H9 (cell line): ENCODE measurements around the gene NDUFA11. TPM values are rescaled to one million over a fixed set of nuclear protein-coding genes. Genes with fewer than 3 reads are reported as not detected.
A peak's percentile ranks its signal among the peaks of the same experiment; 100 is the strongest.

ENCODE experiments used
- DNase-seq: peaks from one replicate; pipeline ENCODE4 v3.0.0-alpha.2; 2017
- H2AFZ ChIP-seq: one replicate; pipeline ENCODE4 v1.6.1; 2013; ENCODE audit warnings: mild to moderate bottlenecking, low read length, control low read depth, moderate library complexity
- H2AK5ac ChIP-seq: 2 replicates; pipeline ENCODE4 v1.6.1; 2013; ENCODE audit warnings: low read length, control low read depth, mixed read lengths; ENCODE audit not compliant: insufficient read length
- H2BK120ac ChIP-seq: one replicate; pipeline ENCODE4 v1.6.1; 2013; ENCODE audit warnings: low read depth, mild to moderate bottlenecking, low read length, control low read depth, inconsistent platforms; ENCODE audit not compliant: poor library complexity, severe bottlenecking
- H2BK12ac ChIP-seq: 2 replicates; pipeline ENCODE4 v1.6.1; 2013; ENCODE audit warnings: low read length, control low read depth, mixed read lengths, low read depth; ENCODE audit not compliant: insufficient read length
- H2BK15ac ChIP-seq: 2 replicates; pipeline ENCODE4 v1.6.1; 2013; ENCODE audit warnings: low read depth, low read length, control low read depth
- H2BK20ac ChIP-seq: one replicate; pipeline ENCODE4 v1.6.1; 2013; ENCODE audit warnings: low read depth, mild to moderate bottlenecking, low read length, control low read depth, inconsistent platforms; ENCODE audit not compliant: poor library complexity, severe bottlenecking
- H2BK5ac ChIP-seq: 2 replicates; pipeline ENCODE4 v1.6.1; 2013; ENCODE audit warnings: low read length, control low read depth, mixed read lengths; ENCODE audit not compliant: insufficient read length
- H3K14ac ChIP-seq: 2 replicates; pipeline ENCODE4 v1.6.1; 2013; ENCODE audit warnings: low read length, control low read depth; ENCODE audit not compliant: insufficient read depth
- H3K18ac ChIP-seq: 2 replicates; pipeline ENCODE4 v1.6.1; 2013; ENCODE audit warnings: low read depth, mild to moderate bottlenecking, mixed read lengths, low read length, control low read depth; ENCODE audit not compliant: insufficient read length
- H3K23ac ChIP-seq: 2 replicates; pipeline ENCODE4 v1.6.1; 2013; ENCODE audit warnings: low read length, control low read depth, mixed read lengths, low read depth; ENCODE audit not compliant: insufficient read length
- H3K23me2 ChIP-seq: 2 replicates; pipeline ENCODE4 v1.6.1; 2013; ENCODE audit warnings: low read depth, mild to moderate bottlenecking, mixed read lengths, low read length, control low read depth; ENCODE audit not compliant: insufficient read length, poor library complexity, severe bottlenecking
- H3K27ac ChIP-seq: 2 replicates; pipeline ENCODE4 v1.5.1; 2013; ENCODE audit warnings: low read length, control low read depth, mixed read lengths, low read depth; ENCODE audit not compliant: insufficient read length
- H3K27me3 ChIP-seq: 2 replicates; pipeline ENCODE4 v1.6.1; 2013; ENCODE audit warnings: low read length, control low read depth, inconsistent platforms; ENCODE audit not compliant: insufficient read depth
- H3K4ac ChIP-seq: 2 replicates; pipeline ENCODE4 v1.6.1; 2013; ENCODE audit warnings: low read depth, mild to moderate bottlenecking, control low read depth, inconsistent platforms, low read length, moderate library complexity
- H3K4me1 ChIP-seq: 2 replicates; pipeline ENCODE4 v1.6.1; 2013; ENCODE audit warnings: low read length, control low read depth, inconsistent platforms; ENCODE audit not compliant: insufficient read depth
- H3K4me2 ChIP-seq: 2 replicates; pipeline ENCODE4 v1.6.1; 2013; ENCODE audit warnings: low read length, control low read depth, mixed read lengths; ENCODE audit not compliant: insufficient read length, insufficient read depth
- H3K56ac ChIP-seq: 2 replicates; pipeline ENCODE4 v1.6.1; 2013; ENCODE audit warnings: low read depth, mild to moderate bottlenecking, mixed read lengths, low read length, control low read depth; ENCODE audit not compliant: insufficient read length
- H3K79me1 ChIP-seq: 2 replicates; pipeline ENCODE4 v1.6.1; 2013; ENCODE audit warnings: low read depth, mild to moderate bottlenecking, moderate library complexity, low read length, control low read depth, inconsistent platforms; ENCODE audit not compliant: insufficient read depth, poor library complexity, severe bottlenecking
- H3K79me2 ChIP-seq: 2 replicates; pipeline ENCODE4 v1.6.1; 2013; ENCODE audit warnings: low read length, control low read depth, inconsistent platforms; ENCODE audit not compliant: insufficient read depth
- H3K9ac ChIP-seq: 2 replicates; pipeline ENCODE4 v1.6.1; 2013; ENCODE audit warnings: low read length, control low read depth, mixed read lengths; ENCODE audit not compliant: insufficient read length; ENCODE audit errors: extremely low read depth
- H3K9me3 ChIP-seq: one replicate; pipeline ENCODE4 v1.6.1; 2013; ENCODE audit warnings: low read depth, low read length, inconsistent platforms; ENCODE audit not compliant: control insufficient read depth
- H3T11ph ChIP-seq: one replicate; pipeline ENCODE4 v1.6.1; 2013; ENCODE audit warnings: mild to moderate bottlenecking, low read length, control low read depth, inconsistent platforms
- H4K20me1 ChIP-seq: one replicate; pipeline ENCODE4 v1.6.1; 2013; ENCODE audit not compliant: control insufficient read depth, insufficient read length, insufficient read depth
- H4K5ac ChIP-seq: 2 replicates; pipeline ENCODE4 v1.6.1; 2013; ENCODE audit warnings: low read depth, mild to moderate bottlenecking, mixed read lengths, low read length, control low read depth; ENCODE audit not compliant: insufficient read length
- H4K8ac ChIP-seq: replicated peaks from 2 replicates; pipeline ENCODE4 v1.6.1; 2013; ENCODE audit warnings: low read length, control low read depth, mixed read lengths, low read depth; ENCODE audit not compliant: insufficient read length
- H4K91ac ChIP-seq: 2 replicates; pipeline ENCODE4 v1.6.1; 2013; ENCODE audit warnings: low read depth, mild to moderate bottlenecking, moderate library complexity, mixed read lengths, low read length, control low read depth; ENCODE audit not compliant: insufficient read length
- H3K27ac Mint-ChIP-seq, 3 experiments: 2 replicates in 2 of 3; 3 replicates in 1 of 3; pipeline ENCODE4 v1.8.0; 2020 to 2021; ENCODE audit warnings: mixed read lengths in 3 of 3, mild to moderate bottlenecking in 1 of 3, moderate library complexity in 1 of 3
- H3K27me3 Mint-ChIP-seq: 2 replicates; pipeline ENCODE4 v1.8.0; 2021; ENCODE audit warnings: low read depth, mild to moderate bottlenecking, moderate library complexity, mixed read lengths
- H3K36me3 Mint-ChIP-seq, 3 experiments: 2 replicates in 2 of 3; 3 replicates in 1 of 3; pipeline ENCODE4 v1.8.0; 2020 to 2021; ENCODE audit warnings: low read depth in 3 of 3, mixed read lengths in 3 of 3; ENCODE audit not compliant: insufficient read depth in 1 of 3
- H3K4me1 Mint-ChIP-seq, 2 experiments: 2 replicates each; pipeline ENCODE4 v1.8.0; 2020; ENCODE audit warnings: mixed read lengths in 2 of 2
- H3K4me3 Mint-ChIP-seq, 2 experiments: 2 replicates in 1 of 2; 3 replicates in 1 of 2; pipeline ENCODE4 v1.8.0; 2020 to 2021; ENCODE audit warnings: mild to moderate bottlenecking in 2 of 2, mixed read lengths in 2 of 2, moderate library complexity in 1 of 2
- H3K9me3 Mint-ChIP-seq, 2 experiments: 2 replicates in 1 of 2; 3 replicates in 1 of 2; pipeline ENCODE4 v1.8.0; 2020; ENCODE audit warnings: mild to moderate bottlenecking in 2 of 2, mixed read lengths in 2 of 2, moderate library complexity in 1 of 2
- CTCF ChIP-seq: fragments of 200-600 bp; sonication (generic); conservative IDR thresholded peaks from 3 replicates; pipeline ENCODE4 v1.8.0; 2021; ENCODE audit warnings: antibody characterized with exemption, mild to moderate bottlenecking
- WGBS: extraction: QIAGEN DNeasy Blood & Tissue Kit; methylation state at CpG from one replicate; pipeline ENCODE4 v1.1.7; 2013; ENCODE audit warnings: missing lambda C conversion rate, low lambda C conversion rate, mixed read lengths; ENCODE audit not compliant: insufficient read length; ENCODE audit errors: extremely low coverage; 5-methylcytosine and 5-hydroxymethylcytosine counted together
- total RNA-seq: library from RNA; stranded (reverse); gene quantifications from 2 replicates; pipeline ENCODE4 v1.2.1, GENCODE V29; 2021

NDUFA11 gene
- total RNA-seq, 1 experiment from 2014 or later, result 282 TPM

DNA sequence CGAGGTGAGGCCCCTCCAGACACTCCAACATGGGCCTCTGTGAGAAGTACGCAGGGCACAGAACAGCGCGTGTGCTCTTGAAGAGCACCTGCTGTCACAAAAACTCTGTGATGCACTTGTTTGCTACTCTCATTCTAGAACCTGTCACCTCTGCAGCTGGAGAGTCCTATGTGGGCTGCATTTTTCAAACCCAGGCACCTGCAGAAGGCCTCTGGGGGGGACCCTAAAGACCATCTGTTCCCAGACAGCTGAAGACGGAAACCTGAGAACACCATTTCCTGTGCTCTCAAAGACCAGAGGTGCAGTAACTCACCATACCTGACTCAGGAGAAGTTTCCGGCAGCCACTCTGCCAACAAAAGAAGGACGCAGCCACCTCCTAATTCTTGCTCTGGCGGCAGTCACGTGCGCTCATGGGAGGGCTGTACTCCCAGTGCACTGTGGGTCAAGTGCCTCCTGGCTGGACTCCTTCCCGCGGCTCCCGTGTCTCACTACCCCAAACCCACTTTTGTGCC lies 46.3 kb upstream of the NDUFA11 start:
- Mint-ChIP-seq H3K4me1 (peaks cover 73 to 79% of the 10 kb centered on the region in 2 experiments), H3K27me3 (peaks cover 1% of the 10 kb centered on the region), H3K27ac (peak overlapping the region in 2 of 3 experiments; percentile 88 to 89; a peak in 4 of 7 replicates), H3K9me3 (no peaks in the 10 kb centered on the region), H3K36me3 (peaks cover 8 to 20% (median 13%) of the 10 kb centered on the region in 3 experiments), H3K4me3 (no peak overlapping the region; a peak in 1 of 5 replicates)
- Histone ChIP-seq H2AK5ac (no peak overlapping the region), H3K14ac (no peak overlapping the region), H2BK15ac (no peak overlapping the region), H3K79me2 (peaks cover 3% of the 10 kb centered on the region; the same call in 1 of the 2 replicates), H3K23ac (no peak overlapping the region), H3K4me2 (no peak overlapping the region), H3K79me1 (peaks cover 10% of the 10 kb centered on the region), H3K9ac (no peak overlapping the region), H3K27ac (no peak overlapping the region), H3K4ac (no peak overlapping the region), H3K4me1 (peaks cover 27% of the 10 kb centered on the region), H2BK20ac (no peak overlapping the region), H3K18ac (no peak overlapping the region), H4K91ac (no peak overlapping the region), H4K5ac (no peak overlapping the region), H3K56ac (no peak overlapping the region), H3K9me3 (no peaks in the 10 kb centered on the region), H3K23me2 (no peaks in the 10 kb centered on the region), H2BK120ac (no peak overlapping the region), H2BK12ac (no peak overlapping the region), H4K8ac (no peak overlapping the region), H3T11ph (no peak overlapping the region), H2AFZ (no peak overlapping the region), H4K20me1 (no peaks in the 10 kb centered on the region), H2BK5ac (no peak overlapping the region), H3K27me3 (no peaks in the 10 kb centered on the region)
- no peak for TF ChIP-seq CTCF
- no CpG with 5 or more reads among the region's 13 CpGs for WGBS
- no peak for DNase-seq
